ENCODE measurements around the gene SLC25A13. TPM values are rescaled to one million over a fixed set of nuclear protein-coding genes. Genes with fewer than 3 reads are reported as not detected.

Gene SLC25A13
- total and polyA plus RNA-seq, 8 donors, result 20.2 to 41.2 (median 25.1) TPM

- DNase-seq (no peak), ATAC-seq (no peak)
- no peaks in the 10 kb centered on the region for H3K4me1 ChIP-seq
- intact Hi-C loops (cut with DNase I), result no loop called here
- no peaks in the 10 kb centered on the region for H3K9me3 ChIP-seq
- peaks cover 0 to 3% of the 10 kb centered on the region in 2 donors for H3K27me3 ChIP-seq
- no peak overlapping the region for H3K4me3 ChIP-seq
- no peak overlapping the region for H3K27ac ChIP-seq
- TF ChIP-seq, protein P1, sequence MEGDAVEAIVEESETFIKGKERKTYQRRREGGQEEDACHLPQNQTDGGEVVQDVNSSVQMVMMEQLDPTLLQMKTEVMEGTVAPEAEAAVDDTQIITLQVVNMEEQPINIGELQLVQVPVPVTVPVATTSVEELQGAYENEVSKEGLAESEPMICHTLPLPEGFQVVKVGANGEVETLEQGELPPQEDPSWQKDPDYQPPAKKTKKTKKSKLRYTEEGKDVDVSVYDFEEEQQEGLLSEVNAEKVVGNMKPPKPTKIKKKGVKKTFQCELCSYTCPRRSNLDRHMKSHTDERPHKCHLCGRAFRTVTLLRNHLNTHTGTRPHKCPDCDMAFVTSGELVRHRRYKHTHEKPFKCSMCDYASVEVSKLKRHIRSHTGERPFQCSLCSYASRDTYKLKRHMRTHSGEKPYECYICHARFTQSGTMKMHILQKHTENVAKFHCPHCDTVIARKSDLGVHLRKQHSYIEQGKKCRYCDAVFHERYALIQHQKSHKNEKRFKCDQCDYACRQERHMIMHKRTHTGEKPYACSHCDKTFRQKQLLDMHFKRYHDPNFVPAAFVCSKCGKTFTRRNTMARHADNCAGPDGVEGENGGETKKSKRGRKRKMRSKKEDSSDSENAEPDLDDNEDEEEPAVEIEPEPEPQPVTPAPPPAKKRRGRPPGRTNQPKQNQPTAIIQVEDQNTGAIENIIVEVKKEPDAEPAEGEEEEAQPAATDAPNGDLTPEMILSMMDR (IDR thresholded peaks at IDR 0.05), result no peak
- H3K36me3 ChIP-seq, result no peaks in the 10 kb centered on the region
Measured at GRCh38 chr7:96090756-96091155, 231.1 kb downstream of the SLC25A13 start.

DNA sequence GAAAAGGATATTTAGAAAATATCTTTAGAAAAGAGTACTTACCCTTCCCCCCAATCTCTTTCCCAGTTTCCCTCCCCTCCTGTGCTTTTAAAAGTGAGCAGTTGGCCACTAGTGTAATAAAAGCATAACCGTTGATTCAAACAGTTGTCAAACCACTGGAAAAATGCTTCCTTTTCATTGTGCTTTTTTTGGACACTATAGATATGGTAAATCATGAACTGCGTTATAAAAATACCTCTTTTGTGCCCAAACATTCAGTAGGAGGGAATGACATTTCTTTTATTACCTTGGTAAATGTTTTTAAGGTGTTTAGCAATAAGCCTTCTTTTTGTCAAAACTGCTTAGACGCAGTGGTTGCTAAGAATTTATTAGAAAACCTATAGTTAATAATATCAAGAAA is 232.4 kb downstream of the SLC25A13 start:
- TF ChIP-seq, protein P1 (IDR thresholded peaks at IDR 0.05), result no peak
- Histone ChIP-seq H3K36me3 (no peaks in the 10 kb centered on the region), H3K27me3 (peaks cover 0 to 3% of the 10 kb centered on the region in 2 donors), H3K4me3 (no peak overlapping the region), H3K27ac (no peak overlapping the region), H3K4me1 (no peaks in the 10 kb centered on the region), H3K9me3 (no peaks in the 10 kb centered on the region)
- ATAC-seq (no peak), DNase-seq (no peak)
- intact Hi-C loops (cut with DNase I), result no loop called here

- H3K27ac ChIP-seq, result no peak overlapping the region
- intact Hi-C loops (cut with DNase I), result no loop called here
- DNase-seq (no peak), ATAC-seq (no peak)
- H3K4me3 ChIP-seq, result no peak overlapping the region
- H3K9me3 ChIP-seq, result no peaks in the 10 kb centered on the region
- H3K4me1 ChIP-seq, result no peaks in the 10 kb centered on the region
- no peaks in the 10 kb centered on the region for H3K36me3 ChIP-seq
- TF ChIP-seq, protein P1 (IDR thresholded peaks at IDR 0.05), result no peak
- H3K27me3 ChIP-seq, result peaks cover 0 to 3% of the 10 kb centered on the region in 2 donors
Measured at GRCh38 chr7:96088579-96088978, 233.3 kb downstream of the SLC25A13 start.

GRCh38 chr7:96085953-96086352 is 235.9 kb downstream of the SLC25A13 start:
- intact Hi-C loops (cut with DNase I), result no loop called here
- Histone ChIP-seq H3K4me1 (no peaks in the 10 kb centered on the region), H3K9me3 (no peaks in the 10 kb centered on the region), H3K27ac (no peak overlapping the region), H3K36me3 (no peaks in the 10 kb centered on the region), H3K27me3 (peaks cover 0 to 3% of the 10 kb centered on the region in 2 donors), H3K4me3 (no peak overlapping the region)
- DNase-seq, result no peak
- ATAC-seq, result no peak
- TF ChIP-seq, protein P1 (IDR thresholded peaks at IDR 0.05), result no peak

GRCh38 chr7:96084881-96085553 is 236.9 kb downstream of the SLC25A13 start:
- no peak for DNase-seq
- no peak overlapping the region for H3K27ac ChIP-seq
- H3K4me3 ChIP-seq, result no peak overlapping the region
- intact Hi-C loops (cut with DNase I), result no loop called here
- H3K36me3 ChIP-seq, result no peaks in the 10 kb centered on the region
- no peak for ATAC-seq
- TF ChIP-seq, protein P1 (IDR thresholded peaks at IDR 0.05), result no peak
- no peaks in the 10 kb centered on the region for H3K27me3 ChIP-seq
- H3K4me1 ChIP-seq, result no peaks in the 10 kb centered on the region
- no peaks in the 10 kb centered on the region for H3K9me3 ChIP-seq

Data from left lung (tissue), 10 donors.